Transverse colon (tissue), 4 donors: ENCODE results near the gene SUCLG2. TPM values are rescaled to one million over a fixed set of nuclear protein-coding genes. Genes with fewer than 3 reads are reported as not detected.

ENCODE experiments used
- DNase-seq: peaks from one replicate; pipeline ENCODE4 v3.0.0-alpha.2; 2019
- H3K27ac ChIP-seq, 4 donors: fragments of 200-600 bp; sonication (generic); 2 replicates each; pipeline ENCODE4 v1.5.1; 2016 to 2018; ENCODE audit warnings: inconsistent platforms in 4 of 4
- H3K27me3 ChIP-seq: fragments of 200-600 bp; sonication (generic); 2 replicates; pipeline ENCODE4 v1.5.1; 2017; ENCODE audit warnings: inconsistent platforms
- H3K36me3 ChIP-seq, 4 donors: fragments of 200-600 bp; sonication (generic); 2 replicates each; pipeline ENCODE4 v1.5.1; 2017 to 2019; ENCODE audit warnings: inconsistent platforms in 4 of 4
- H3K4me1 ChIP-seq, 4 donors: fragments of 200-600 bp; sonication (generic); 2 replicates each; pipeline ENCODE4 v1.5.1; 2017 to 2020; ENCODE audit warnings: inconsistent platforms in 4 of 4
- H3K4me3 ChIP-seq, 4 donors: fragments of 200-600 bp; sonication (generic); 1 replicate in 1 of 4; 2 replicates in 3 of 4; pipeline versions ENCODE4 v1.5.1 to v1.6.1; 2017 to 2019; ENCODE audit warnings: inconsistent platforms in 4 of 4
- H3K9me3 ChIP-seq, 2 donors: fragments of 200-600 bp; sonication (generic); 2 replicates each; pipeline ENCODE4 v1.5.1; 2017 to 2019; ENCODE audit warnings: inconsistent platforms in 2 of 2
- EP300 ChIP-seq: sonication (generic); formaldehyde crosslinking; IDR thresholded peaks from one replicate; pipeline ENCODE4 v1.6.1; 2017; ENCODE audit warnings: antibody characterized with exemption, low read depth
- POLR2A ChIP-seq: fragments of 450-650 bp; IDR thresholded peaks from one replicate; pipeline ENCODE4 v1.6.1; 2016; ENCODE audit warnings: antibody characterized with exemption, mild to moderate bottlenecking, moderate library complexity
- POLR2AphosphoS5 ChIP-seq, 3 donors: sonication (generic); formaldehyde crosslinking; IDR thresholded peaks; one replicate each; pipeline ENCODE4 v1.6.1; 2016; ENCODE audit warnings: antibody characterized with exemption in 3 of 3
- WGBS, 2 donors: methylation state at CpG; one replicate each; pipeline ENCODE4 v1.1.5; 2018; ENCODE audit warnings: low coverage in 1 of 2; 5-methylcytosine and 5-hydroxymethylcytosine counted together
- in situ Hi-C, 4 donors: fragments of 200-750 bp; cut with MboI; loops; one replicate each; pipeline versions ENCODE4 v1.15.0 to v1.15.1; 2017; ENCODE audit warnings: low sequenced_read_pairs in 3 of 4, low pct_ligation_motif_present in 1 of 4, low pct_unique_long_range_greater_than_20kb in 1 of 4
- intact Hi-C: fragments of 100-400 bp; cut with DNase I; formaldehyde crosslinking; loops from one replicate; pipeline ENCODE4 v1.15.1; 2023; ENCODE audit warnings: low total_unique reads
- total RNA-seq, 4 donors: library from RNA; depleted of rRNA; stranded (reverse); fragments of >200 nt; gene quantifications; one replicate each; pipeline ENCODE4 v1.1.0, GENCODE V29; 2016
- TF ChIP-seq, protein P1 (sequence below), 5 experiments: fragments of 200-600 bp in 3 of 5; fragments of 450-650 bp in 2 of 5; sonication (generic) in 3 of 5; IDR thresholded peaks; 1 replicate in 2 of 5; 2 replicates in 3 of 5; pipeline ENCODE4 v1.5.1; 2016 to 2017; ENCODE audit warnings: antibody characterized with exemption in 5 of 5, inconsistent platforms in 3 of 5, mild to moderate bottlenecking in 2 of 5, moderate library complexity in 1 of 5

The SUCLG2 gene
- total RNA-seq, 4 donors from 2014 or later: 59.5 to 269 (median 160) TPM

DNA sequence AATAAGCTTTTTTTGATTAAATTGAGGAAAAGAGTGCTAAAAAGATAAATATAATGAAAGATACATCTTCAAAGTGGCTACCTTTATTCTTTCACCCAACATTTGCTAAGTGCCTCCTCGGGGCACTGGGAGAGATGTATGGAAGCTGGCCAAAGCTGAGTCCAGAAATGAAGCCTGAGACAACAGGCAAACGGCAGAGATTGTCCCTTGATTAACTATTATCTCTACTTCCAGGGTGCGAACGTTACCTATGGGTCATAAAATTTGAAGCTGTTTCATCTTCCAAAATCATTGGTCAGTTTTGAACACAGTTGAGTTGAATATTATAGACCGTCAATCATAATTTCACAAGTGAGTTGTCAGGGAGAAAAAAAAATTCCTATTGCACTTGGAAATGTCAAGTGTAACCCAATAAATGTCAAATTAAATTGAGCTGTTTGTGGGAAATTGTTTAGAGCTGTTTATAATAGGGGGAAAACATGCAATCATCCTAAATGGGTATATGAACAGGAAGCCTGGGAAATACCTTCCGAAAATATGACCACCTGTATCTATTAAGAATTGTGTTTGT, 73.9 kb downstream of the SUCLG2 start:
- Histone ChIP-seq H3K9me3 (no peaks in the 10 kb centered on the region), H3K27me3 (no peaks in the 10 kb centered on the region), H3K27ac (no peak overlapping the region), H3K4me1 (no peaks in the 10 kb centered on the region), H3K36me3 (no peaks in the 10 kb centered on the region), H3K4me3 (no peak overlapping the region)
- DNase-seq: no peak
- in situ Hi-C loops (no loop called here), intact Hi-C loops (no loop called here)
- 76% methylated on average over 5 to 6 of the region's 6 CpGs for WGBS, 2 donors
- TF ChIP-seq POLR2AphosphoS5 (IDR thresholded peaks at IDR 0.05) (no peak), EP300 (no peak), POLR2A (no peak)
- TF ChIP-seq, protein P1, sequence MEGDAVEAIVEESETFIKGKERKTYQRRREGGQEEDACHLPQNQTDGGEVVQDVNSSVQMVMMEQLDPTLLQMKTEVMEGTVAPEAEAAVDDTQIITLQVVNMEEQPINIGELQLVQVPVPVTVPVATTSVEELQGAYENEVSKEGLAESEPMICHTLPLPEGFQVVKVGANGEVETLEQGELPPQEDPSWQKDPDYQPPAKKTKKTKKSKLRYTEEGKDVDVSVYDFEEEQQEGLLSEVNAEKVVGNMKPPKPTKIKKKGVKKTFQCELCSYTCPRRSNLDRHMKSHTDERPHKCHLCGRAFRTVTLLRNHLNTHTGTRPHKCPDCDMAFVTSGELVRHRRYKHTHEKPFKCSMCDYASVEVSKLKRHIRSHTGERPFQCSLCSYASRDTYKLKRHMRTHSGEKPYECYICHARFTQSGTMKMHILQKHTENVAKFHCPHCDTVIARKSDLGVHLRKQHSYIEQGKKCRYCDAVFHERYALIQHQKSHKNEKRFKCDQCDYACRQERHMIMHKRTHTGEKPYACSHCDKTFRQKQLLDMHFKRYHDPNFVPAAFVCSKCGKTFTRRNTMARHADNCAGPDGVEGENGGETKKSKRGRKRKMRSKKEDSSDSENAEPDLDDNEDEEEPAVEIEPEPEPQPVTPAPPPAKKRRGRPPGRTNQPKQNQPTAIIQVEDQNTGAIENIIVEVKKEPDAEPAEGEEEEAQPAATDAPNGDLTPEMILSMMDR (IDR thresholded peaks at IDR 0.05): no peak

DNA sequence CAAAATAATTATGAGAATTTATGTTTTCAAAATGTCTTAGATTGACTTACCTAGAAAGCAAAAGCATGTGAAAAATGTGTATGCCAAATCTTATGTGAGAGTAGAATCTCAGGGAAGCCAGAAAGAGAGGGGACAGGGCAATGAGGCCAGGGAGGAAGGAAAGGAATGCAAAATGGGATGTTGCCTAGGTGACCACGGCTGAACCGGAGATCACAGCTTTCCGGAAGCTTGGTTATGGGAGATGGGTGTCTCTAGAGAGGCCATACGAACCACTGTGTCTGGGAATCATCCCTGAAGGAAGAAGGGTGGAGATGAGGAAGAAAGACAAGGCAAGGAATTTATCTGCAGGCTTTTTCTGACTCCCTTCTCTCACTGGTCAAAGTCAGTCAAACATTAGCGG, 76.0 kb downstream of the SUCLG2 start:
- H3K4me3 ChIP-seq: no peak overlapping the region
- intact Hi-C loops (no loop called here), in situ Hi-C loops (no loop called here)
- DNase-seq: no peak
- H3K27ac ChIP-seq: no peak overlapping the region
- H3K36me3 ChIP-seq: no peaks in the 10 kb centered on the region
- H3K9me3 ChIP-seq: no peaks in the 10 kb centered on the region
- TF ChIP-seq POLR2A (no peak), EP300 (no peak)
- 89 to 100% methylated on average over 2 to 5 of the region's 5 CpGs for WGBS, 2 donors
- H3K27me3 ChIP-seq: no peaks in the 10 kb centered on the region
- H3K4me1 ChIP-seq: no peaks in the 10 kb centered on the region

DNA sequence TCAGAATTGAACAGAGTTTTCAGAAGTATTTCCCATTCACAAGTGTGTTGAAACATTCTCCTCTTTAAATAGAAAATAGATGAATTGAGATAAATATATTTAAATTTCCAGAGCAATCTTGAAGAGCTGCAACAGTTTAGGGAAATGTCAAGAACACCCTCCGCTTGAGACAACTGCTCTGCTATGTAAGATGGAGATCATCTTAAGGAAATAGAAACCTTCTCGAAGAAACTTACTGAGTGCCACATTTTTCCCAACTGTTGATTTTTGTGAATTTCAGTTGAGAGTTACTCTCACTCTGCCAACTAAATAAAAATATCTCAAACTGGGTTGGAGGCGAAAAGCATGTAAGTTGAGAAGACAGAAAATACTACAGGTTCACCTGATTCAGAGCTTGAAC, 78.0 kb downstream of the SUCLG2 start:
- DNase-seq: no peak
- H3K36me3 ChIP-seq: no peaks in the 10 kb centered on the region
- H3K9me3 ChIP-seq: no peaks in the 10 kb centered on the region
- 95 to 100% methylated on average over 2 to 3 of the region's 3 CpGs for WGBS, 2 donors
- no peaks in the 10 kb centered on the region for H3K27me3 ChIP-seq
- intact Hi-C loops: no loop called here
- TF ChIP-seq, protein P1 (IDR thresholded peaks at IDR 0.05): no peak
- TF ChIP-seq EP300 (no peak), POLR2A (no peak), POLR2AphosphoS5 (IDR thresholded peaks at IDR 0.05) (no peak)
- no peak overlapping the region for H3K27ac ChIP-seq
- no peak overlapping the region for H3K4me3 ChIP-seq
- peaks cover 0 to 4% (median 0%) of the 10 kb centered on the region in 4 donors for H3K4me1 ChIP-seq
- in situ Hi-C loops: no loop called here

DNA sequence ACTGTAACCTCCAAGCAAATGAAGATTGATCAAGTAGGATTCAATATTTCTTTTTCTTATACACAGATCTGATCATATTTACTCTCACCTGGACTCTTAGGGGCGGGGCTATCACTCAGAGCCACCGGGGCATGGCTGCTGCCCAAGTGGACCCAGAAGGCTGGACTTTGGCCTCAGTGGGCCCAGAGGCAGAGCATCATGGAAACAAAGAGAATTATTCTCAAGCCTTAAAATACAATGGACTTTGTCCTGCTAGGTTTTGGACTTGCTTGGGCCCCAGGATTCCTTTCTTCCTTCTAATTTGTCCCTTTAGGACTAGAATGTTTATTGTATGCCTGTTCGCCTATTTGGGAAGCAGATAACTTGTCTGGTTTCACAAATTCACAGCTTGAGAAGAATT, 85.1 kb downstream of the SUCLG2 start:
- Histone ChIP-seq H3K4me3 (no peak overlapping the region), H3K9me3 (no peaks in the 10 kb centered on the region), H3K27ac (no peak overlapping the region), H3K4me1 (peaks cover 0 to 10% (median 0%) of the 10 kb centered on the region in 4 donors), H3K27me3 (no peaks in the 10 kb centered on the region), H3K36me3 (no peaks in the 10 kb centered on the region)
- no peak for TF ChIP-seq POLR2AphosphoS5 (IDR thresholded peaks at IDR 0.05)
- TF ChIP-seq, protein P1 (IDR thresholded peaks at IDR 0.05): no peak
- no peak for TF ChIP-seq EP300
- TF ChIP-seq POLR2A: no peak
- in situ Hi-C loops (no loop called here), intact Hi-C loops (loop anchor here (10.0 kb wide), 1 partner anchor 885 kb away; no protein-coding TSS in a partner anchor)
- no peak for DNase-seq
- WGBS, 2 donors: 87 to 100% methylated on average over 1 to 3 of the region's 3 CpGs

DNA sequence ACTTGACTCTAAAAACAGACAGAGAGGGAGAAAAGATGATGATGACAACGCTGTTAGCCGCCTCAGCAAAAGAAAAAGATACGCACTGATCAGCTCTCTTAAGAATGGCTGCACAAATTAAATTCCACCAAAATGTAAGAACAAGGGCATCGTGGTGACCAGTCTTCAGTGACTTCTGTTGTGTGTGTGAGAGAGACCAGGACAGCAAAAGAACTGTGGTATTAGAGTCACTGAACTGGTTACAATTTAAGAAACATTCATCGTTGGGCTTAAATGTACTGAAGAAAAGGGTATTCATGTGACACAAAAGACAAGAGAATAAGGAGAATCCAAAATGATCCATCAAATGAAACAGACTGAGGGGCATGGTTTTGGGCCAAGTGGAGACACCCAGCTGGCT, 86.5 kb downstream of the SUCLG2 start:
- WGBS, 2 donors: 75 to 90% methylated on average over 4 to 5 of the region's 5 CpGs
- in situ Hi-C loops (no loop called here), intact Hi-C loops (loop anchor here (10.0 kb wide), 1 partner anchor 883 kb away; no protein-coding TSS in a partner anchor)
- no peak for DNase-seq
- Histone ChIP-seq H3K9me3 (no peaks in the 10 kb centered on the region), H3K4me3 (no peak overlapping the region), H3K27me3 (no peaks in the 10 kb centered on the region), H3K36me3 (no peaks in the 10 kb centered on the region), H3K4me1 (peaks cover 0 to 10% (median 0%) of the 10 kb centered on the region in 4 donors), H3K27ac (no peak overlapping the region)
- TF ChIP-seq POLR2AphosphoS5 (IDR thresholded peaks at IDR 0.05) (no peak), POLR2A (no peak)
- TF ChIP-seq, protein P1 (IDR thresholded peaks at IDR 0.05): no peak
